ENCODE results near the gene RCOR3. TPM values are rescaled to one million over a fixed set of nuclear protein-coding genes. Genes with fewer than 3 reads are reported as not detected.

The RCOR3 gene
- total and polyA plus RNA-seq, 2 experiments from 2014 or later, result 13.8 to 25.8 TPM

- H3F3A ChIP-seq (ENCODE audit: insufficient read depth), result no peaks in the 10 kb centered on the region
- DNase-seq, result no peak
- no peaks in the 10 kb centered on the region for H3K27me3 ChIP-seq (replicated peaks; ENCODE audit: insufficient read depth)
- WGBS, 2 experiments (ENCODE audit: low coverage in 1 of 2, low lambda C conversion rate in 2 of 2, missing lambda C conversion rate in 2 of 2), result 97% methylated on average over 4 of the region's 4 CpGs
- no peak overlapping the region for H3K4me2 ChIP-seq (ENCODE audit: unreplicated experiment)
- no peaks in the 10 kb centered on the region for H3K9me3 ChIP-seq (ENCODE audit: low read depth)
- no peak for TF ChIP-seq EZH2 (IDR thresholded peaks at IDR 0.05; ENCODE audit: insufficient read depth, poor library complexity, severe bottlenecking)
- no peak for TF ChIP-seq EZH2phosphoT487 (IDR thresholded peaks at IDR 0.05; ENCODE audit: insufficient read depth, low read depth)
- in situ Hi-C loops (cut with MboI), result no loop called here
- H3K4me3 ChIP-seq, result no peak overlapping the region
- H2AFZ ChIP-seq, result no peak overlapping the region
- H3K4me1 ChIP-seq (ENCODE audit: insufficient read depth), result 0 out of 2 replicates have a peak, but pooled peaks cover 5% of the 10 kb centered on the region
- H3K36me3 ChIP-seq (ENCODE audit: low read depth), result no peaks in the 10 kb centered on the region
- peaks cover 28% of the 10 kb centered on the region for H3K79me2 ChIP-seq (ENCODE audit: insufficient read depth)
- no peak overlapping the region for H3K27ac ChIP-seq
- no peak overlapping the region for H3K9ac ChIP-seq
- no peaks in the 10 kb centered on the region for H3K9me2 ChIP-seq (ENCODE audit: insufficient read depth)
- no peaks in the 10 kb centered on the region for H4K20me1 ChIP-seq (ENCODE audit: insufficient read depth)
These were observed 79.1 kb downstream of the RCOR3 start for GRCh38 chr1:211338224-211338620.

- Histone ChIP-seq H3K79me2 (ENCODE audit: insufficient read depth) (peaks cover 17% of the 10 kb centered on the region), H3K27ac (no peak overlapping the region), H2AFZ (no peak overlapping the region), H3K36me3 (ENCODE audit: low read depth) (no peaks in the 10 kb centered on the region), H3K9me3 (ENCODE audit: low read depth) (no peaks in the 10 kb centered on the region), H3K9me2 (ENCODE audit: insufficient read depth) (no peaks in the 10 kb centered on the region), H3K4me1 (ENCODE audit: insufficient read depth) (0 out of 2 replicates have a peak, but pooled peaks cover 5% of the 10 kb centered on the region), H3K27me3 (replicated peaks; ENCODE audit: insufficient read depth) (no peaks in the 10 kb centered on the region), H3K9ac (no peak overlapping the region), H3K4me3 (no peak overlapping the region), H3K4me2 (ENCODE audit: unreplicated experiment) (no peak overlapping the region), H3F3A (ENCODE audit: insufficient read depth) (no peaks in the 10 kb centered on the region), H4K20me1 (ENCODE audit: insufficient read depth) (no peaks in the 10 kb centered on the region)
- 75 to 83% methylated on average over 6 of the region's 6 CpGs for WGBS, 2 experiments (ENCODE audit: low coverage in 1 of 2, low lambda C conversion rate in 2 of 2, missing lambda C conversion rate in 2 of 2)
- TF ChIP-seq EZH2phosphoT487 (IDR thresholded peaks at IDR 0.05; ENCODE audit: insufficient read depth, low read depth) (no peak), EZH2 (IDR thresholded peaks at IDR 0.05; ENCODE audit: insufficient read depth, poor library complexity, severe bottlenecking) (no peak)
- in situ Hi-C loops (cut with MboI), result no loop called here
- DNase-seq, result no peak
These were observed 80.5 kb downstream of the RCOR3 start for GRCh38 chr1:211339631-211340041.

GRCh38 chr1:211340622-211341507 lies 81.7 kb downstream of the RCOR3 start:
- H4K20me1 ChIP-seq (ENCODE audit: insufficient read depth), result no peaks in the 10 kb centered on the region
- peaks cover 6% of the 10 kb centered on the region for H3K79me2 ChIP-seq (ENCODE audit: insufficient read depth)
- no peak for DNase-seq
- no peak overlapping the region for H3K27ac ChIP-seq
- no peak overlapping the region for H3K4me3 ChIP-seq
- H3K4me1 ChIP-seq (ENCODE audit: insufficient read depth), result no peaks in the 10 kb centered on the region
- no peaks in the 10 kb centered on the region for H3K36me3 ChIP-seq (ENCODE audit: low read depth)
- no peaks in the 10 kb centered on the region for H3K9me3 ChIP-seq (ENCODE audit: low read depth)
- in situ Hi-C loops (cut with MboI), result no loop called here
- no peaks in the 10 kb centered on the region for H3K9me2 ChIP-seq (ENCODE audit: insufficient read depth)
- H3F3A ChIP-seq (ENCODE audit: insufficient read depth), result no peaks in the 10 kb centered on the region
- H3K4me2 ChIP-seq (ENCODE audit: unreplicated experiment), result no peak overlapping the region
- H2AFZ ChIP-seq, result no peak overlapping the region
- no peak overlapping the region for H3K9ac ChIP-seq
- no peaks in the 10 kb centered on the region for H3K27me3 ChIP-seq (replicated peaks; ENCODE audit: insufficient read depth)
- TF ChIP-seq EZH2phosphoT487 (IDR thresholded peaks at IDR 0.05; ENCODE audit: insufficient read depth, low read depth), result no peak
- no peak for TF ChIP-seq EZH2 (IDR thresholded peaks at IDR 0.05; ENCODE audit: insufficient read depth, poor library complexity, severe bottlenecking)
- 86 to 88% methylated on average over 10 of the region's 10 CpGs for WGBS, 2 experiments (ENCODE audit: low coverage in 1 of 2, low lambda C conversion rate in 2 of 2, missing lambda C conversion rate in 2 of 2)

GRCh38 chr1:211341999-211342398 lies 82.8 kb downstream of the RCOR3 start:
- H3K79me2 ChIP-seq (ENCODE audit: insufficient read depth), result peaks cover 6% of the 10 kb centered on the region
- in situ Hi-C loops (cut with MboI), result no loop called here
- H3K27me3 ChIP-seq (replicated peaks; ENCODE audit: insufficient read depth), result no peaks in the 10 kb centered on the region
- no peaks in the 10 kb centered on the region for H4K20me1 ChIP-seq (ENCODE audit: insufficient read depth)
- no peaks in the 10 kb centered on the region for H3K9me2 ChIP-seq (ENCODE audit: insufficient read depth)
- H2AFZ ChIP-seq, result no peak overlapping the region
- no peak for DNase-seq
- H3K36me3 ChIP-seq (ENCODE audit: low read depth), result no peaks in the 10 kb centered on the region
- H3K9ac ChIP-seq, result no peak overlapping the region
- no peak for TF ChIP-seq EZH2 (IDR thresholded peaks at IDR 0.05; ENCODE audit: insufficient read depth, poor library complexity, severe bottlenecking)
- TF ChIP-seq EZH2phosphoT487 (IDR thresholded peaks at IDR 0.05; ENCODE audit: insufficient read depth, low read depth), result no peak
- 100% methylated on average over 1 of the region's 1 CpG for WGBS, 2 experiments (ENCODE audit: low coverage in 1 of 2, low lambda C conversion rate in 2 of 2, missing lambda C conversion rate in 2 of 2)
- no peak overlapping the region for H3K4me2 ChIP-seq (ENCODE audit: unreplicated experiment)
- H3K9me3 ChIP-seq (ENCODE audit: low read depth), result no peaks in the 10 kb centered on the region
- H3F3A ChIP-seq (ENCODE audit: insufficient read depth), result 0 out of 2 replicates have a peak, but pooled peaks cover 5% of the 10 kb centered on the region
- no peak overlapping the region for H3K4me3 ChIP-seq
- H3K4me1 ChIP-seq (ENCODE audit: insufficient read depth), result no peaks in the 10 kb centered on the region
- H3K27ac ChIP-seq, result no peak overlapping the region
